A549 (cell line): ENCODE results near the gene FKBP8. TPM values are rescaled to one million over a fixed set of nuclear protein-coding genes. Genes with fewer than 3 reads are reported as not detected.

Source experiments
- ATAC-seq, 2 experiments: fragments of 200-7000 bp in 1 of 2; fragments of >200 bp in 1 of 2; cut with Nextera tagmentation in 1 of 2; cut with Tn5 transposase in 1 of 2; 3 replicates each; pipeline versions ENCODE4 v1.8.0 to v1.9.1; 2018 to 2020; ENCODE audit warnings: mild to moderate bottlenecking in 1 of 2, moderate library complexity in 1 of 2
- CTCF ChIA-PET: fragments of 300-600 bp; sonication (Branson Sonifier 250); formaldehyde crosslinking; extraction: SDS; loops from one replicate; lab custom pipeline; 2021; ENCODE audit warnings: antibody characterized with exemption, inconsistent platforms; lab: Yijun Ruan, JAX
- POLR2A ChIA-PET: fragments of 350-600 bp; formaldehyde crosslinking; extraction: SDS; loops from one replicate; lab custom pipeline; 2021; ENCODE audit warnings: antibody characterized with exemption, inconsistent platforms; lab: Yijun Ruan, JAX
- DNase-seq, 2 experiments: peaks; one replicate each; pipeline versions ENCODE4 v3.0.0 to v3.0.0-alpha.2; 2011 to 2016; ENCODE audit warnings: low read depth in 1 of 2, low spot score in 1 of 2
- FAIRE-seq: peaks from 2 replicates; lab custom pipeline; 2011; peaks lifted over from hg19 to GRCh38; lab: Jason Lieb, UNC
- H3K27ac ChIP-seq, 2 experiments: fragments of >200 bp; sonication (Bioruptor Twin); formaldehyde crosslinking; 3 replicates each; pipeline ENCODE4 v1.5.1; 2016 to 2017
- H3K4me1 ChIP-seq: fragments of >200 bp; sonication (Bioruptor Twin); formaldehyde crosslinking; 3 replicates; pipeline ENCODE4 v1.6.1; 2016
- H3K4me2 ChIP-seq: fragments of >200 bp; sonication (Bioruptor Twin); formaldehyde crosslinking; 3 replicates; pipeline ENCODE4 v1.6.1; 2016
- H3K4me3 ChIP-seq: fragments of >200 bp; sonication (Bioruptor Twin); formaldehyde crosslinking; 3 replicates; pipeline ENCODE4 v1.5.1; 2016
- H3K9me3 ChIP-seq: fragments of >200 bp; sonication (Bioruptor Twin); formaldehyde crosslinking; 3 replicates; pipeline ENCODE4 v1.6.1; 2016
- ATOH8 ChIP-seq: fragments of 250-450 bp; sonication (Bioruptor Pico); IDR thresholded peaks from 2 replicates; pipeline ENCODE4 v1.5.0; 2020; ENCODE audit warnings: low read depth, mild to moderate bottlenecking, moderate library complexity
- CBX2 ChIP-seq: fragments of 200-600 bp; sonication (generic); IDR thresholded peaks from 2 replicates; pipeline ENCODE4 v1.6.1; 2016; ENCODE audit warnings: low read depth, mild to moderate bottlenecking, borderline replicate concordance
- CEBPB ChIP-seq, 2 experiments: fragments of >200 bp in 1 of 2; sonication (Bioruptor Twin) in 1 of 2; formaldehyde crosslinking in 1 of 2; IDR thresholded peaks; 2 replicates each; pipeline ENCODE4 v1.6.1; 2012 to 2016
- CHD4 ChIP-seq: fragments of 200-600 bp; sonication (generic); IDR thresholded peaks from 2 replicates; pipeline ENCODE4 v1.6.1; 2016; ENCODE audit warnings: antibody characterized with exemption, mild to moderate bottlenecking, borderline replicate concordance
- CTCF ChIP-seq: fragments of >200 bp; sonication (Bioruptor Twin); formaldehyde crosslinking; IDR thresholded peaks from 3 replicates; pipeline ENCODE4 v1.5.1; 2016
- ELK1 ChIP-seq: fragments of 150-350 bp; IDR thresholded peaks from 2 replicates; pipeline ENCODE4 v1.6.1; 2014; ENCODE audit warnings: low read depth, mild to moderate bottlenecking, low read length
- EP300 ChIP-seq, 2 experiments: fragments of >200 bp; sonication (Bioruptor Twin); formaldehyde crosslinking; IDR thresholded peaks; 2 replicates in 1 of 2; 3 replicates in 1 of 2; pipeline ENCODE4 v1.6.1; 2016 to 2017
- ESRRA ChIP-seq: fragments of 150-350 bp; IDR thresholded peaks from 2 replicates; pipeline ENCODE4 v1.6.1; 2014; ENCODE audit warnings: mild to moderate bottlenecking, low read length, borderline replicate concordance
- FOSL2 ChIP-seq, 2 experiments: fragments of 450-650 bp in 1 of 2; fragments of >200 bp in 1 of 2; sonication (Bioruptor Twin) in 1 of 2; formaldehyde crosslinking; IDR thresholded peaks; 2 replicates each; pipeline versions ENCODE4 v1.5.0 to v1.6.1; 2016 to 2020; ENCODE audit warnings: mild to moderate bottlenecking in 1 of 2, moderate library complexity in 1 of 2
- GATA3 ChIP-seq: IDR thresholded peaks from 2 replicates; pipeline ENCODE4 v1.6.1; 2012; ENCODE audit warnings: borderline replicate concordance
- HEYL ChIP-seq: fragments of 250-450 bp; sonication (Bioruptor Pico); IDR thresholded peaks from 2 replicates; pipeline ENCODE4 v1.8.0; 2021; ENCODE audit warnings: mild to moderate bottlenecking, moderate library complexity
- HMGXB4 ChIP-seq: fragments of 250-450 bp; sonication (Bioruptor Pico); IDR thresholded peaks from 2 replicates; pipeline ENCODE4 v1.5.0; 2021; ENCODE audit warnings: mild to moderate bottlenecking, moderate library complexity, borderline replicate concordance
- HOXA7 ChIP-seq: fragments of 250-450 bp; sonication (Bioruptor Pico); IDR thresholded peaks from 2 replicates; pipeline ENCODE4 v1.5.0; 2020; ENCODE audit warnings: mild to moderate bottlenecking, moderate library complexity
- HOXB13 ChIP-seq: fragments of 250-450 bp; sonication (Bioruptor Pico); IDR thresholded peaks from 2 replicates; pipeline ENCODE4 v1.5.0; 2020; ENCODE audit warnings: low read depth, mild to moderate bottlenecking, moderate library complexity
- HOXB5 ChIP-seq: fragments of 250-450 bp; sonication (Bioruptor Pico); IDR thresholded peaks from 2 replicates; pipeline ENCODE4 v1.5.0; 2020; ENCODE audit warnings: mild to moderate bottlenecking, moderate library complexity
- JUN ChIP-seq, 2 experiments: fragments of >200 bp; sonication (Bioruptor Twin); formaldehyde crosslinking; IDR thresholded peaks; 2 replicates in 1 of 2; 3 replicates in 1 of 2; pipeline ENCODE4 v1.6.1; 2016 to 2017
- JUNB ChIP-seq: fragments of >200 bp; sonication (Bioruptor Twin); formaldehyde crosslinking; IDR thresholded peaks from 2 replicates; pipeline ENCODE4 v1.6.1; 2016
- KDM1A ChIP-seq: fragments of 200-600 bp; sonication (generic); IDR thresholded peaks from 2 replicates; pipeline ENCODE4 v1.6.1; 2016; ENCODE audit warnings: low read depth, mild to moderate bottlenecking
- KDM5A ChIP-seq: fragments of 200-600 bp; sonication (generic); IDR thresholded peaks from 2 replicates; pipeline ENCODE4 v1.6.1; 2016; ENCODE audit warnings: antibody characterized with exemption, mild to moderate bottlenecking
- MAX ChIP-seq: IDR thresholded peaks from 2 replicates; pipeline ENCODE4 v1.6.1; 2012
- MAZ ChIP-seq: fragments of 150-350 bp; IDR thresholded peaks from 2 replicates; pipeline ENCODE4 v1.6.1; 2014; ENCODE audit warnings: antibody characterized with exemption, low read depth, low read length, borderline replicate concordance
- NFE2L2 ChIP-seq: fragments of 150-350 bp; conservative IDR thresholded peaks from 2 replicates; pipeline ENCODE4 v1.6.1; 2014; ENCODE audit warnings: low read length
- NPAS2 ChIP-seq: fragments of 250-450 bp; sonication (Bioruptor Pico); IDR thresholded peaks from 2 replicates; pipeline ENCODE4 v1.8.0; 2022; ENCODE audit warnings: mild to moderate bottlenecking, moderate library complexity, borderline replicate concordance
- NR3C1 ChIP-seq: fragments of >200 bp; sonication (Bioruptor Twin); formaldehyde crosslinking; IDR thresholded peaks from 3 replicates; pipeline ENCODE4 v1.6.1; 2017
- POLR2A ChIP-seq: IDR thresholded peaks from 2 replicates; pipeline ENCODE4 v1.6.1; 2012; ENCODE audit warnings: mild to moderate bottlenecking, low read length
- REST ChIP-seq: fragments of 200-600 bp; sonication (generic); IDR thresholded peaks from 2 replicates; pipeline ENCODE4 v1.6.1; 2016; ENCODE audit warnings: antibody characterized with exemption, mild to moderate bottlenecking, moderate library complexity
- RFX5 ChIP-seq: fragments of 450-650 bp; IDR thresholded peaks from 2 replicates; pipeline ENCODE4 v1.7.1; 2014; ENCODE audit warnings: antibody characterized with exemption, mild to moderate bottlenecking, moderate library complexity
- SMC3 ChIP-seq: fragments of >200 bp; sonication (Bioruptor Twin); formaldehyde crosslinking; IDR thresholded peaks from 3 replicates; pipeline ENCODE4 v1.6.1; 2018; ENCODE audit warnings: inconsistent platforms
- SREBF2 ChIP-seq: fragments of 450-650 bp; IDR thresholded peaks from 2 replicates; pipeline ENCODE4 v1.6.1; 2014; ENCODE audit warnings: mild to moderate bottlenecking, moderate library complexity
- TP53 ChIP-seq: fragments of 250-450 bp; sonication (Bioruptor Pico); IDR thresholded peaks from 2 replicates; pipeline ENCODE4 v1.5.0; 2021; ENCODE audit warnings: mild to moderate bottlenecking, moderate library complexity
- ZFP36 ChIP-seq: fragments of 450-650 bp; IDR thresholded peaks from 2 replicates; pipeline ENCODE4 v1.6.1; 2014; ENCODE audit warnings: borderline replicate concordance; ENCODE audit not compliant: partially characterized antibody
- WGBS: methylation state at CpG from one replicate; pipeline ENCODE4 v1.1.6; 2017; ENCODE audit errors: missing lambda C conversion rate; 5-methylcytosine and 5-hydroxymethylcytosine counted together
- polyA plus RNA-seq, 4 experiments: library from polyadenylated mRNA; depleted of rRNA in 3 of 4; stranded (reverse); fragments of >200 nt; fragmentation: RNase III in 1 of 4; extraction: RNeasy Plus Mini Kit Qiagen cat#74134 plus additional on column Dnase treatment in 1 of 4; gene quantifications; 2 replicates in 3 of 4; 3 replicates in 1 of 4; pipeline ENCODE4 v1.2.3, GENCODE V29; 2011 to 2017

FKBP8 gene
- polyA plus RNA-seq, 2 of the 4 experiments (the other 2 are of a cell fraction) = 56.1 to 123 TPM

- H3K4me1 ChIP-seq = peaks cover 9% of the 10 kb centered on the region; the same call in 1 of the 3 replicates
- DNase-seq = peak in 1 of 2 experiments; percentile 83
- ChIA-PET POLR2A (interaction anchor here (0.5 to 3.1 kb wide), 11 partner anchors 10 to 331 kb away, joined by 3 to 31 read pairs (median 3); partner anchors contain the start of genes COPE, DDX49, ELL and TMEM59L), CTCF (interaction anchor here (0.5 to 3.6 kb wide), 49 partner anchors 9 to 398 kb away, joined by 3 to 22 read pairs (median 4); partner anchors contain the start of genes ELL, FKBP8, TMEM59L and UBA52)
- FAIRE-seq = no peak
- peak within 1 kb of the TSS; percentile 96 for H3K4me3 ChIP-seq
- peak within 1 kb of the TSS; percentile 100 for H3K27ac ChIP-seq
- H3K4me2 ChIP-seq = peak within 1 kb of the TSS; percentile 100
- ATAC-seq = peak; percentile 75 to 85
- 0% methylated on average over 9 of the region's 72 CpGs for WGBS
- no peaks in the 10 kb centered on the region for H3K9me3 ChIP-seq
- TF ChIP-seq EP300 (IDR thresholded peaks at IDR 0.05) (no peak), CEBPB (IDR thresholded peaks at IDR 0.05) (no peak), FOSL2 (IDR thresholded peaks at IDR 0.05) (no peak), FOSL2 (CRISPR knock-in tag; IDR thresholded peaks at IDR 0.05) (no peak), NFE2L2 (0 out of 2 replicates have a peak, but pooled peaks have one; percentile 7), CHD4 (no peak), HOXA7 (CRISPR knock-in tag) (no peak), ATOH8 (no peak), NPAS2 (no peak), CTCF (peak; percentile 74), SMC3 (0 out of 3 replicates have a peak, but pooled peaks have one; percentile 9), MAX (peak; percentile 35; the same call in 1 of the 2 replicates), RFX5 (no peak), JUNB (no peak), HOXB13 (no peak), MAZ (no peak), POLR2A (peak; percentile 80), REST (no peak), GATA3 (no peak), KDM1A (no peak), CBX2 (no peak), ZFP36 (no peak), HEYL (CRISPR knock-in tag) (no peak), ELK1 (no peak), JUN (IDR thresholded peaks at IDR 0.05) (peak; percentile 48 to 70; a peak in 4 of 5 replicates), ESRRA (no peak), SREBF2 (no peak), HMGXB4 (CRISPR knock-in tag) (peak; percentile 76; the same call in 1 of the 2 replicates), HOXB5 (CRISPR knock-in tag) (no peak), NR3C1 (no peak), KDM5A (no peak), TP53 (CRISPR knock-in tag) (no peak)
Observed at GRCh38 chr19:18588611-18589379, 45.4 kb upstream of the FKBP8 start, which contains the start of gene REX1BD. Gene REX1BD, plus strand, starts transcription at chr19:18588798. Its CDS starts 4 bp downstream, at chr19:18588802.
